Neuron (in vitro differentiated cells): ENCODE results near the gene ENPP5.

Experiments
- H2AFZ ChIP-seq: one replicate; pipeline ENCODE4 v1.6.1; 2013; ENCODE audit warnings: low read depth, mild to moderate bottlenecking, inconsistent platforms, low read length, moderate library complexity
- H3K27me3 ChIP-seq: one replicate; pipeline ENCODE4 v1.6.1; 2013; ENCODE audit warnings: low read length; ENCODE audit not compliant: insufficient read depth
- H3K36me3 ChIP-seq: one replicate; pipeline ENCODE4 v1.6.1; 2013; ENCODE audit warnings: low read length; ENCODE audit not compliant: insufficient read depth
- H3K4me1 ChIP-seq: one replicate; pipeline ENCODE4 v1.6.1; 2013; ENCODE audit warnings: low read length; ENCODE audit not compliant: insufficient read depth
- H3K4me3 ChIP-seq: 2 replicates; pipeline ENCODE4 v1.5.1; 2013; ENCODE audit warnings: mild to moderate bottlenecking, low read length, moderate library complexity
- H3K9me3 ChIP-seq: one replicate; pipeline ENCODE4 v1.6.1; 2013; ENCODE audit warnings: low read length

The ENPP5 gene

DNA sequence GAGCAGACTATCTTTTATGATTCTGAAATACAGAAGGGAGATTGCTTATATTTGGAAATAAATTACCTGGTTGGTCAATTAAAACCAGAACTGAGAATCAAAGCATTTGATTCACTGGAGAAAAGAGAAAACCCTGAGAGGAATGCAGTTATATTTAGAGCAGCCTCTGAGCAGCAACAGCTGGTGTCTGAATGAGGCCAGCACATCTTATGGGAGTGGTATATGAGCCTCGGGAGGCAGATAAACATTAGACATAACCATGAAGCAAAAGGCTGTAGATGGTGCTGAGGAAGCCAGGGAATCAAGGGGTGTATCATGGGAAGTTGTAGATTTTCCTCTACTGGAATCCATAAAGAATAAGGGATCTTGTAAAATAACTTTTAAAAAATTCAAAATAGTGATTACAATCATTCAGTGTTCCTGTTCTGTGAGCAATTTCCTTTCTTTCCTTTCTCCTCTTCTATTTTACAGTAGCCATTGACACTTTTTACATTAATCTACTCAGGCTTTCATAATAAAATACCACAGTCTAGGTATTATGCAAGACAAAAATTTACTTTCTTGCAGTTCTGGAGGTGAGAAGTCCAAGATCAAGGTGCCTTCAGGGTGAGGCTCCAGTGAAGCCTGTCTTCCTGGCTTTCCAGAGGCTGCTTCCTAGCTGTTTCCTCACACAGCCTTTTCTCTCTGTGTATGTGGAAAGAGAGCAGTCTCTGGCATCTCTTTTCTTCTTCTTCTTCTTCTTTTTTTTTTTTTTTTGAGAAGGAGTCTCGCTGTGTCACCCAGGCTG is 32.8 kb upstream of the ENPP5 start:
- no peak overlapping the region for H3K4me3 ChIP-seq
- no peak overlapping the region for H2AFZ ChIP-seq
- H3K36me3 ChIP-seq: no peaks in the 10 kb centered on the region
- no peaks in the 10 kb centered on the region for H3K27me3 ChIP-seq
- H3K9me3 ChIP-seq: no peaks in the 10 kb centered on the region
- no peaks in the 10 kb centered on the region for H3K4me1 ChIP-seq

DNA sequence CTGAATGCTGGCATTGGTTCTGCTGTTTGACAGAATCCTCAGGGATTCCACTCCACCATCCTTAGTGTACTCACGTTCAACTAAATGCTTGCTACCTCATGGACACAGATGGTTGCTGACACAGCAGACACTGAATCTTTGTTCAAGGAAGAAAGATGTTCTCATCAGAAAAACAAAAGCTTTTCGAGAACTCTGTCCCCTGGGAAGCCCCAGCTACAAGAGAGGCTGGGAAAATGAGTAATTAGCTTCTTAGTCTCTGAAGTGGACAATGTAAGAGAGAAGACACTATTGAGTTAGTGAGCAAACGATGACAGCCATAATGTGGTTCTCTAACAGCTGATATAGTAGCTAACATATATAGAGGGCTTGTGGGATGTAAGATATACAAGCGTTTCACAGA is 30.9 kb upstream of the ENPP5 start:
- no peaks in the 10 kb centered on the region for H3K27me3 ChIP-seq
- H3K4me3 ChIP-seq: no peak overlapping the region
- H2AFZ ChIP-seq: no peak overlapping the region
- no peaks in the 10 kb centered on the region for H3K36me3 ChIP-seq
- no peaks in the 10 kb centered on the region for H3K9me3 ChIP-seq
- H3K4me1 ChIP-seq: no peaks in the 10 kb centered on the region

- Histone ChIP-seq H3K9me3 (no peaks in the 10 kb centered on the region), H2AFZ (no peak overlapping the region), H3K4me3 (no peak overlapping the region), H3K27me3 (no peaks in the 10 kb centered on the region), H3K36me3 (no peaks in the 10 kb centered on the region), H3K4me1 (no peaks in the 10 kb centered on the region)
Observed at GRCh38 chr6:46199387-46199786, 28.6 kb upstream of the ENPP5 start.

DNA sequence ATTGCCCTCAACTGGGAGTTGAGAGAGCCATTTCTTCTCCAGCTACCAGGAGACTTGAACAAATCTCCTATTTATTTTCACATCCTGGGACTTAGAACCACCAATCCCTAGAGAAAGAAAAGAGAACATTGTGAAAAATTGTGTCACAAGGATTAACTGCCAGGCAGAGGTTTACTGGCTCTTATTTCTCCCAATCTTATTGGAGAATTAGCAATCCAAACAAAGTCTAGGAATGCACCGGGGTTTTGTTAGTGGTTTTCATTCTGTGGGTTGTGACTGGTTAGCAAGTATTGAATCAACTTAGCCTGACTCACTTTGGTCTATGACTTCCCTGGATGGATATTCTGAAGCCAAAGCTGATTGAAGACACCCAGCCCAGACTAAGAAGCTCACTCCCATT is 21.2 kb upstream of the ENPP5 start:
- H3K27me3 ChIP-seq: no peaks in the 10 kb centered on the region
- no peaks in the 10 kb centered on the region for H3K9me3 ChIP-seq
- no peaks in the 10 kb centered on the region for H3K4me1 ChIP-seq
- H2AFZ ChIP-seq: no peak overlapping the region
- H3K36me3 ChIP-seq: no peaks in the 10 kb centered on the region
- no peak overlapping the region for H3K4me3 ChIP-seq

- Histone ChIP-seq H3K4me1 (no peaks in the 10 kb centered on the region), H3K9me3 (no peaks in the 10 kb centered on the region), H3K27me3 (no peaks in the 10 kb centered on the region), H2AFZ (no peak overlapping the region), H3K36me3 (no peaks in the 10 kb centered on the region), H3K4me3 (no peak overlapping the region)
Observed at GRCh38 chr6:46190889-46191288, 20.1 kb upstream of the ENPP5 start.

GRCh38 chr6:46189726-46190125 is 18.9 kb upstream of the ENPP5 start:
- no peaks in the 10 kb centered on the region for H3K27me3 ChIP-seq
- no peak overlapping the region for H2AFZ ChIP-seq
- H3K4me1 ChIP-seq: no peaks in the 10 kb centered on the region
- H3K36me3 ChIP-seq: no peaks in the 10 kb centered on the region
- H3K4me3 ChIP-seq: no peak overlapping the region
- no peaks in the 10 kb centered on the region for H3K9me3 ChIP-seq

- no peaks in the 10 kb centered on the region for H3K4me1 ChIP-seq
- no peaks in the 10 kb centered on the region for H3K9me3 ChIP-seq
- H3K36me3 ChIP-seq: no peaks in the 10 kb centered on the region
- H3K27me3 ChIP-seq: no peaks in the 10 kb centered on the region
- H3K4me3 ChIP-seq: no peak overlapping the region
- no peak overlapping the region for H2AFZ ChIP-seq
Observed at GRCh38 chr6:46186583-46186982, 15.8 kb upstream of the ENPP5 start.

DNA sequence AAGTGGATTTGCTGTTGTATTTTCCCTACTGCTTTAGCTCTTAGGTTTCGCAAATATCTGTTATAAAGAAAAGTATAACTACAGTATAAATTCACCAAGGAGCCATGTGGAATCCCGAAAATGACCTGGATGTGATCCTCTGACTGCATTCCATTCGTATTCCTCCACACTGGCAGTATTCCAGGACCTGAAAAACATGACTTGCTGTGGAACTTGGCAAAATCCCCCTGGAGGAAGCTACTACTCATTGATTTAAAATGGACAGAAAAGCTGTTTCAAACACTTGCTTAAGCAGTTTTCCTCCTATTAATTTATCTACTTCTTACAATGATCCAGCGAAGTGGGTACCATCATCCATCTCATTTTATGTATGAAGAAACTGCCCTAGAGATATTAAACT is 13.3 kb upstream of the ENPP5 start:
- Histone ChIP-seq H3K36me3 (no peaks in the 10 kb centered on the region), H3K4me1 (no peaks in the 10 kb centered on the region), H3K27me3 (no peaks in the 10 kb centered on the region), H3K9me3 (no peaks in the 10 kb centered on the region), H2AFZ (no peak overlapping the region), H3K4me3 (no peak overlapping the region)

- H3K36me3 ChIP-seq: no peaks in the 10 kb centered on the region
- no peaks in the 10 kb centered on the region for H3K4me1 ChIP-seq
- peaks cover 21% of the 10 kb centered on the region for H3K27me3 ChIP-seq
- no peak overlapping the region for H2AFZ ChIP-seq
- H3K9me3 ChIP-seq: no peaks in the 10 kb centered on the region
- no peak overlapping the region for H3K4me3 ChIP-seq
Observed at GRCh38 chr6:46175976-46176375, 5.2 kb upstream of the ENPP5 start.

- no peak overlapping the region for H2AFZ ChIP-seq
- H3K9me3 ChIP-seq: no peaks in the 10 kb centered on the region
- H3K4me1 ChIP-seq: peaks cover 4% of the 10 kb centered on the region
Observed at GRCh38 chr6:46175446-46175845, 4.7 kb upstream of the ENPP5 start.

DNA sequence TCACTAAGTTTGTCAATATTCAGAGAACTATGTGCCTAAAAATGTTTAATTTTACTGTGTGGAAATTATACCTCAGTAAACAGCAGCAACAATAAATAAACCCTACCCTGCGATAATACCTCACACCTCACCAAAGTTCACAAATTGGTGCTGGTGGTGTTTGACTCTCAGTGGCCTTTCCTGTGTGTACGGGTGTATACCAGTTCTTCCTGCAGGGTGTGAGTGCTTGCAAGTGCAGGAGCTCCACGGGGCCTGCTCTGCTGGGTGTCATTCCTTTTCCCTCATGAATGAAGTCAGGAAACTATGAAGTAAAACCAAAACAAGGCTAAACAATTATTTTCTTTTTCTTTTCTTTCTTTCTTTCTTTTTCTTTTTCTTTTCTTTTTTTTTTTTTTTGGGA is 4.1 kb upstream of the ENPP5 start:
- Histone ChIP-seq H3K27me3 (peaks cover 30% of the 10 kb centered on the region), H3K36me3 (no peaks in the 10 kb centered on the region), H3K4me3 (no peak overlapping the region), H3K9me3 (no peaks in the 10 kb centered on the region), H2AFZ (no peak overlapping the region), H3K4me1 (peaks cover 6% of the 10 kb centered on the region)

More at GRCh38 chr6:46175446-46175845, 4.7 kb upstream of the ENPP5 start:
- H3K4me3 ChIP-seq: no peak overlapping the region
- H3K36me3 ChIP-seq: no peaks in the 10 kb centered on the region
- peaks cover 25% of the 10 kb centered on the region for H3K27me3 ChIP-seq

- peaks cover 35% of the 10 kb centered on the region for H3K27me3 ChIP-seq
- peaks cover 6% of the 10 kb centered on the region for H3K4me1 ChIP-seq
- H3K36me3 ChIP-seq: no peaks in the 10 kb centered on the region
- H3K9me3 ChIP-seq: no peaks in the 10 kb centered on the region
- H3K4me3 ChIP-seq: no peak overlapping the region
- no peak overlapping the region for H2AFZ ChIP-seq
Observed at GRCh38 chr6:46172176-46172575, 1.4 kb upstream of the ENPP5 start.

- Histone ChIP-seq H3K9me3 (no peaks in the 10 kb centered on the region), H3K27me3 (no peaks in the 10 kb centered on the region), H3K4me3 (no peak overlapping the region), H3K4me1 (no peaks in the 10 kb centered on the region), H3K36me3 (no peaks in the 10 kb centered on the region), H2AFZ (no peak overlapping the region)
Observed at GRCh38 chr6:46160102-46160501, 10.7 kb downstream of the ENPP5 start.

DNA sequence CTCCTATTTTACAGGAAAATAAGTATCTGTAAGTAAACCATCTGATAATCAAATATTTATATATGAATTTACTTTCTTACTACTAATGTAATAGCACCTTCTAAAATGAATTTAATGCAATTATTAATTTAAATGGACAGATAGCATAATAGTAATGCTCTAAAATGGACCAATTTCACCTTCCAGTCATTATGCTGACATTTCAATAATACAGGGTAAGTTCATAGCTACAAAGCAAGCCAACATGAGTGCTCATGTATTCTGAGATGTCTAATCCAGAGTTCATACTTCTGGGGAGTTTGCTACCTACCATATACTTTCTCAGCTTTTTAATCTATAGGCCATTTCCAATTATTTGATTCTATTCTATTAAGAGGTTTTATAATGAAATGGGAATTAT is 11.6 kb downstream of the ENPP5 start:
- no peak overlapping the region for H2AFZ ChIP-seq
- no peaks in the 10 kb centered on the region for H3K36me3 ChIP-seq
- H3K27me3 ChIP-seq: no peaks in the 10 kb centered on the region
- H3K9me3 ChIP-seq: no peaks in the 10 kb centered on the region
- H3K4me3 ChIP-seq: no peak overlapping the region
- no peaks in the 10 kb centered on the region for H3K4me1 ChIP-seq
